Progenitor cell of endocrine pancreas (in vitro differentiated cells): ENCODE results near the gene ZNHIT2. TPM values are rescaled to one million over a fixed set of nuclear protein-coding genes. Genes with fewer than 3 reads are reported as not detected.

Experiments
- DNase-seq: peaks from one replicate; pipeline ENCODE4 v3.0.0; 2021; ENCODE audit warnings: low spot score; ENCODE audit not compliant: unreplicated experiment
- H3K27ac Mint-ChIP-seq: 2 replicates; pipeline ENCODE4 v1.8.0; 2021; ENCODE audit warnings: mild to moderate bottlenecking, moderate library complexity, mixed read lengths
- H3K27me3 Mint-ChIP-seq: 2 replicates; pipeline ENCODE4 v1.8.0; 2021; ENCODE audit warnings: mixed read lengths
- H3K36me3 Mint-ChIP-seq: 2 replicates; pipeline ENCODE4 v1.8.0; 2022; ENCODE audit warnings: mixed read lengths; ENCODE audit not compliant: insufficient read depth
- H3K4me1 Mint-ChIP-seq: 2 replicates; pipeline ENCODE4 v1.8.0; 2021; ENCODE audit warnings: low read depth, mixed read lengths
- H3K4me3 Mint-ChIP-seq: 2 replicates; pipeline ENCODE4 v1.8.0; 2021; ENCODE audit warnings: low read depth, mild to moderate bottlenecking, moderate library complexity, mixed read lengths
- H3K9me3 Mint-ChIP-seq: 2 replicates; pipeline ENCODE4 v1.8.0; 2021; ENCODE audit warnings: low read depth, mixed read lengths
- total RNA-seq: library from RNA; stranded (reverse); gene quantifications from 2 replicates; pipeline ENCODE4 v1.2.1, GENCODE V29; 2021
- TF ChIP-seq, protein P1 (sequence below): fragments of 200-600 bp; sonication (generic); IDR thresholded peaks from one replicate; pipeline ENCODE4 v1.5.0; 2021; ENCODE audit warnings: antibody characterized with exemption, mild to moderate bottlenecking; ENCODE audit not compliant: unreplicated experiment

Gene ZNHIT2
- total RNA-seq, 1 donor from 2014 or later: 11.8 TPM

DNA sequence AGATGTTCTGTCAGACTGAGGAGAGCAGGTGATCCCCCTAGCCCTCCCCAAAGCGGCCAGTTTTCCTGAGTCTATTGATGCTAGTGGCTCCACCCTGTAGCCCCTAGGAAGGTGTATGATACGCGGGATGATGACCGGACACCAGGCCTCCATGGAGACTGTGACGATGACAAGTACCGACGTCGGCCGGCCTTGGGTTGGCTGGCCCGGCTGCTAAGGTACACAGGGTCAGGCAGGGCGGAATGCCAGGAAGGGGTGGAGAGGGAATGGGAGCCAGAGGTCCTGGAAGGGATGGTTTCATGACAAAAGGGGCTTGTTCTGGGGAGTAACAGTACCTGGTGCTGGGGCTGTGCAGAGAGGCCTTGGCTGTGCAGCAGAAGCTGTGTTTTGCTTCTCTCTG, 30.3 kb downstream of the ZNHIT2 start:
- no peak overlapping the region for H3K27ac Mint-ChIP-seq
- peaks cover 6% of the 10 kb centered on the region for H3K36me3 Mint-ChIP-seq
- H3K4me1 Mint-ChIP-seq: peaks cover 15% of the 10 kb centered on the region
- H3K9me3 Mint-ChIP-seq: no peaks in the 10 kb centered on the region
- TF ChIP-seq, protein P1, sequence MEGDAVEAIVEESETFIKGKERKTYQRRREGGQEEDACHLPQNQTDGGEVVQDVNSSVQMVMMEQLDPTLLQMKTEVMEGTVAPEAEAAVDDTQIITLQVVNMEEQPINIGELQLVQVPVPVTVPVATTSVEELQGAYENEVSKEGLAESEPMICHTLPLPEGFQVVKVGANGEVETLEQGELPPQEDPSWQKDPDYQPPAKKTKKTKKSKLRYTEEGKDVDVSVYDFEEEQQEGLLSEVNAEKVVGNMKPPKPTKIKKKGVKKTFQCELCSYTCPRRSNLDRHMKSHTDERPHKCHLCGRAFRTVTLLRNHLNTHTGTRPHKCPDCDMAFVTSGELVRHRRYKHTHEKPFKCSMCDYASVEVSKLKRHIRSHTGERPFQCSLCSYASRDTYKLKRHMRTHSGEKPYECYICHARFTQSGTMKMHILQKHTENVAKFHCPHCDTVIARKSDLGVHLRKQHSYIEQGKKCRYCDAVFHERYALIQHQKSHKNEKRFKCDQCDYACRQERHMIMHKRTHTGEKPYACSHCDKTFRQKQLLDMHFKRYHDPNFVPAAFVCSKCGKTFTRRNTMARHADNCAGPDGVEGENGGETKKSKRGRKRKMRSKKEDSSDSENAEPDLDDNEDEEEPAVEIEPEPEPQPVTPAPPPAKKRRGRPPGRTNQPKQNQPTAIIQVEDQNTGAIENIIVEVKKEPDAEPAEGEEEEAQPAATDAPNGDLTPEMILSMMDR: no peak
- DNase-seq: no peak
- no peak overlapping the region for H3K4me3 Mint-ChIP-seq
- H3K27me3 Mint-ChIP-seq: no peaks in the 10 kb centered on the region

DNA sequence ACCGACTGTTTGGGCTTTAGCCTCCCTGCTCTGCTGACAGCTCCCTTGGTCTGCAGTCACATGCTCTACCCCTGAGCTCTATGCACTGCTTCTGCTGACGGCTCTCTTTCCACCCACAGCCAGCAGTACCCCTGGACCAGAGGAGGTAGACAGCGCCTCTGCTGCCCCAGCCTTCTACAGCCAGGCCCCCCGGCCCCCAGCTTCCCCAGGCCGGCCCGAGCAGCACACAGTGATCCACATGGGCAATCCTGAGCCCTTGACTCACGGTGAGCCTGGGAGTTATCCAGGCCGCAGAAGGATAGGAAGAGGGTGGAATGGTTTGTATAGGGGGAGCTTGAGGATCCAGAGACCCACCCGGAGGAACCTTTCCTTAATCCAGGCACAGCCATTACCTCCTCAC, 30.7 kb downstream of the ZNHIT2 start:
- DNase-seq: no peak
- Mint-ChIP-seq H3K36me3 (peaks cover 6% of the 10 kb centered on the region), H3K9me3 (no peaks in the 10 kb centered on the region), H3K27ac (no peak overlapping the region), H3K4me3 (no peak overlapping the region), H3K27me3 (no peaks in the 10 kb centered on the region), H3K4me1 (peaks cover 15% of the 10 kb centered on the region)
- TF ChIP-seq, protein P1: no peak

DNA sequence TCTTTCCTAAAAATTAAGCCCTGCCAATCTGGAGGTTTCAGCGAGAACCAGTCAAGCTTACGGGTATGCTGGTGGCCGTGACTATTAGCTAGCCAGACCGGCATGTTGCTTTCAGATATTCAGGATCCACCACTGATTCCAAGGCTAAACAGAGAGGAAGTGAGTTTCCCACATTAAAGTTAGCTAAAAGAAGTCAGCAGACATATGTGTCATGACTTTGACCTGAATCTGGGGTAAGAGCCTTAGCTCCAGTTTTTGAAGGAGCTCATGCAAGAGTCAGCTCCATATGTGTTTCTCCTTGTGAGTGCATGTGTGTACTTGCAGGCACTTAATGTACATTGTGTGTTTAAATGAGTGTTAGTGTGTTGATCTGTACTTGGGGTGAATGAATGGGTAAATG, 32.1 kb downstream of the ZNHIT2 start:
- H3K4me3 Mint-ChIP-seq: peak overlapping the region; percentile 95
- no peaks in the 10 kb centered on the region for H3K9me3 Mint-ChIP-seq
- peaks cover 15% of the 10 kb centered on the region for H3K4me1 Mint-ChIP-seq
- no peak for DNase-seq
- peaks cover 6% of the 10 kb centered on the region for H3K36me3 Mint-ChIP-seq
- H3K27ac Mint-ChIP-seq: peak overlapping the region; percentile 12
- H3K27me3 Mint-ChIP-seq: no peaks in the 10 kb centered on the region
- TF ChIP-seq, protein P1: no peak

DNA sequence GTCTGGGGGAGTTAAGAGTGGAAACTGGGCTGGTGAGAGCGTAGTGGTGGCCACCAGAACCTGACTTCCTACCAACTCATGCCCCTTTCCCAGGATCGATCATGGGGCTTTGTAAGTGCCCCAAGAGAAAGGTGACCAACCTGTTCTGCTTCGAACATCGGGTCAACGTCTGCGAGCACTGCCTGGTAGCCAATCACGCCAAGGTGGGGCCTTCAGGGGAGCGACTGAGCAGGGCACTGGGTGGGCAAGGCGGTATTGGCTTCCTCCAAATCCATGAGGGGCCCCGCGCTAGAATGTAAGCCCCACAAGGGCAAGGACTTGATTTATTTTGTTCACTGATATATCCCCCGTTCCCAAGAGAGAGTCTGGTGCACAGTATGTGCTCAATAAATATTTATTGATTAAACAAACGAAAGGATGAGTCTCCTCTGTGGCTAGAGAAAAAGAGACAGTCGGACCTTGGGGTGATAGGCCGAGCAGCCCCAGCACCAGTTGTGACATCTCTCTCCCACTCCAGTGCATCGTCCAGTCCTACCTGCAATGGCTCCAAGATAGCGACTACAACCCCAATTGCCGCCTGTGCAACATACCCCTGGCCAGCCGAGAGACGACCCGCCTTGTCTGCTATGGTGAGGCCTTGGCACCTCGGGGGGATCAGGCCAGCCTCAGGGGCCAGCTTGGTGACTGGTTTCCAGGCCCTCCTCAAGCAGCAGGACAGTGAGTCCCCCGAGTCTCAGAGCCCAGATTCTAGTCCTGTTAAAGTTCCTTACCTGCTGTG, 32.7 kb downstream of the ZNHIT2 start:
- DNase-seq: no peak

DNA sequence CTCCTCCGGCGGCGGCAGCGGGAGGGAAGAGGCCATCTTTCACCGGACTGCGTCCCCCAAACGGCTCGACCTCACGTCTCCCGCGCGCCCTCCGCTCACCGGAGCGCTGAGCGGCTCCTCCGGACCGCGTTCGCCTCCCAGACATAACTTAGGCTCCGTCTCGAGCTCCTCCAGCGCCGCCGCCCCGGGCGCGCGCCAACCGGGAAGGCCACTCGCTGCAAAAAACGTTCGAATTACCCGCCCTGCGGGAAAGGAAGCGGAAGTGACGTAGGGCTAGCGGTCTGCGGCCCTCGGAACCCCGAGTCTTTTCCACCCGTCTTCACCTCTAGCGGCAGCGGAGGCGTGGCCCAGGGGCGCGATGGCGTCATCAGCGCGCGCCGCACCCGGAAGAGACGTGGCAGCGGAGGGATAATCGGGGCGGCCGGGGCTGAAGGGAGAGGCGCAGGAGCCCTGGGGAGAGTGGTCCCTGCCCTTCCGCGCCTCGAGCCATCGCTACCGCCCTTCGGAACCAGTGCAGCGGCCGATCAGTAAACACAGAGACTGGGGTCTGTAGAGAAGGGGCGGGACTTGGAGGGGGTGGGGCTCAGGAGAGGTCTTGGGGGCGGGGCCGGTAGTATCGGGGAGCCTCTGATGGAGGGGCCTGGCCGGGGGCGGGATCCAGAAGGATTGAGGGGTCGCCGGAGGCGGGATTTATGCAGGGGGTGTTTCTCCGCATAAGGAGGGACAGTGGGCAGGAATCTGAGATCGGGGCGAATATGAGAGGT, 33.5 kb downstream of the ZNHIT2 start, which contains the start of the genes CDCA5 and ZFPL1:
TSS of gene CDCA5 (minus strand) at position 207 of the 764 bp plus-strand sequence. CDS start at position 145, 62 bp downstream.
TSS of gene ZFPL1 (plus strand) at position 389 of the 764 bp plus-strand sequence. CDS start 477 bp downstream, outside the sequence.
- Mint-ChIP-seq H3K27ac (peak within 1 kb of the TSS; percentile 99), H3K4me3 (peak within 1 kb of the TSS; percentile 95), H3K27me3 (no peaks in the 10 kb centered on the region), H3K9me3 (no peaks in the 10 kb centered on the region), H3K36me3 (peaks cover 7% of the 10 kb centered on the region), H3K4me1 (peaks cover 15% of the 10 kb centered on the region)
- DNase-seq: peak; percentile 93
- TF ChIP-seq, protein P1: no peak

More for the DNA sequence above, 32.7 kb downstream of the ZNHIT2 start:
- H3K27me3 Mint-ChIP-seq: no peaks in the 10 kb centered on the region
- TF ChIP-seq, protein P1: no peak
- H3K36me3 Mint-ChIP-seq: peaks cover 7% of the 10 kb centered on the region
- H3K9me3 Mint-ChIP-seq: no peaks in the 10 kb centered on the region
- H3K4me3 Mint-ChIP-seq: peak overlapping the region; percentile 95
- peak overlapping the region; percentile 99 for H3K27ac Mint-ChIP-seq
- peaks cover 15% of the 10 kb centered on the region for H3K4me1 Mint-ChIP-seq
